PC-9 (cell line): Measurements from ENCODE around the gene DAPK2.
"Not testable (repeated sequence)": the region's sequence is repeated elsewhere in the genome, so short reads cannot be mapped to it uniquely, and the experiment has no call there.

ENCODE experiments used
- CTCF ChIP-seq: fragments of 200-600 bp; sonication (generic); conservative IDR thresholded peaks from 2 replicates; pipeline ENCODE4 v1.6.1; 2017; ENCODE audit warnings: mixed run types, antibody characterized with exemption, mild to moderate bottlenecking, moderate library complexity
- EZH2 ChIP-seq: fragments of 200-600 bp; sonication (generic); IDR thresholded peaks from 2 replicates; pipeline ENCODE4 v1.8.0; 2017; ENCODE audit warnings: antibody characterized with exemption, low read depth

GRCh38 chr15:64059104-64059503 lies 12.8 kb upstream of the DAPK2 start:
- not testable (repeated sequence) for TF ChIP-seq CTCF, EZH2
